GM19025 (cell line): ENCODE measurements around the gene IFT88.

Experiments
- ATAC-seq: cut with Tn5 transposase; IDR thresholded peaks from one replicate; pipeline ENCODE4 v1.9.1; 2021; ENCODE audit warnings: mild to moderate bottlenecking, low read depth, moderate library complexity; ENCODE audit not compliant: unreplicated experiment

Gene IFT88

GRCh38 chr13:20566898-20567874 lies at the start of gene IFT88:
IFT88 (plus strand) TSS chr13:20567157; CDS start chr13:20574386, 7,229 bp downstream.
- ATAC-seq, result peak; percentile 88

GRCh38 chr13:20518660-20519100 lies 48.3 kb upstream of the IFT88 start:
- ATAC-seq, result no peak

GRCh38 chr13:20519875-20520274 lies 47.1 kb upstream of the IFT88 start:
- ATAC-seq, result no peak

GRCh38 chr13:20521364-20522115 lies 45.4 kb upstream of the IFT88 start:
- no peak for ATAC-seq

GRCh38 chr13:20525144-20525600 lies 41.8 kb upstream of the IFT88 start:
- no peak for ATAC-seq

GRCh38 chr13:20525601-20526544 lies 41.1 kb upstream of the IFT88 start, which contains the start of gene CRYL1:
CRYL1 (minus strand) TSS chr13:20525857; CDS start chr13:20525794, 63 bp downstream.
- ATAC-seq, result peak; percentile 86

GRCh38 chr13:20526664-20527063 lies 40.3 kb upstream of the IFT88 start:
- ATAC-seq, result no peak

GRCh38 chr13:20528452-20528851 lies 38.5 kb upstream of the IFT88 start:
- no peak for ATAC-seq

GRCh38 chr13:20534038-20534608 lies 32.8 kb upstream of the IFT88 start:
- ATAC-seq, result no peak

- ATAC-seq, result no peak
Observed at GRCh38 chr13:20536992-20537391, 30.0 kb upstream of the IFT88 start.

GRCh38 chr13:20544201-20544923 lies 22.6 kb upstream of the IFT88 start:
- ATAC-seq, result no peak

GRCh38 chr13:20546556-20546955 lies 20.4 kb upstream of the IFT88 start:
- ATAC-seq, result no peak

GRCh38 chr13:20547479-20547908 lies 19.5 kb upstream of the IFT88 start:
- no peak for ATAC-seq

GRCh38 chr13:20550799-20551198 lies 16.2 kb upstream of the IFT88 start:
- no peak for ATAC-seq

- ATAC-seq, result no peak
Observed at GRCh38 chr13:20553311-20553710, 13.6 kb upstream of the IFT88 start.

GRCh38 chr13:20558982-20559381 lies 8.0 kb upstream of the IFT88 start:
- no peak for ATAC-seq

- ATAC-seq, result no peak
Observed at GRCh38 chr13:20559659-20560356, 7.1 kb upstream of the IFT88 start.

GRCh38 chr13:20561741-20562140 lies 5.2 kb upstream of the IFT88 start:
- ATAC-seq, result no peak
